HG02885 (cell line): ENCODE measurements around the gene LIF.

ENCODE experiments used
- ATAC-seq: cut with Tn5 transposase; IDR thresholded peaks from one replicate; pipeline ENCODE4 v1.9.1; 2021; ENCODE audit warnings: mild to moderate bottlenecking; ENCODE audit not compliant: unreplicated experiment, poor library complexity

Gene LIF

GRCh38 chr22:30245985-30246813 lies at the start of gene LIF:
Gene LIF, minus strand, starts transcription at chr22:30246759. Its CDS starts 64 bp downstream, at chr22:30246695.
- no peak for ATAC-seq

- ATAC-seq: no peak
Measured at GRCh38 chr22:30296324-30296723, 49.8 kb upstream of the LIF start.

GRCh38 chr22:30295576-30295975 lies 49.0 kb upstream of the LIF start:
- no peak for ATAC-seq

GRCh38 chr22:30294830-30295229 lies 48.3 kb upstream of the LIF start:
- no peak for ATAC-seq

GRCh38 chr22:30294066-30294465 lies 47.5 kb upstream of the LIF start:
- no peak for ATAC-seq

GRCh38 chr22:30293026-30293425 lies 46.5 kb upstream of the LIF start:
- ATAC-seq: no peak

- ATAC-seq: no peak
Measured at GRCh38 chr22:30292069-30292970, 45.8 kb upstream of the LIF start.

GRCh38 chr22:30291058-30291892 lies 44.7 kb upstream of the LIF start:
- no peak for ATAC-seq

GRCh38 chr22:30290342-30291057 lies 43.9 kb upstream of the LIF start:
- ATAC-seq: no peak

- ATAC-seq: peak; percentile 23
Measured at GRCh38 chr22:30289980-30290313, 43.4 kb upstream of the LIF start.

GRCh38 chr22:30289141-30289979 lies 42.8 kb upstream of the LIF start, which contains the start of gene CASTOR1:
Gene CASTOR1, minus strand, starts transcription at chr22:30289505. Its CDS starts 8 bp downstream, at chr22:30289497.
- ATAC-seq: peak; percentile 75

GRCh38 chr22:30288419-30289140 lies 42.0 kb upstream of the LIF start:
- no peak for ATAC-seq

- no peak for ATAC-seq
Measured at GRCh38 chr22:30287648-30288418, 41.3 kb upstream of the LIF start.

GRCh38 chr22:30286813-30287647 lies 40.5 kb upstream of the LIF start:
- ATAC-seq: no peak

GRCh38 chr22:30286331-30286730 lies 39.8 kb upstream of the LIF start:
- no peak for ATAC-seq

- no peak for ATAC-seq
Measured at GRCh38 chr22:30285846-30286200, 39.3 kb upstream of the LIF start.
